ENCODE data around the gene MPPED2. TPM values are rescaled to one million over a fixed set of nuclear protein-coding genes. Genes with fewer than 3 reads are reported as not detected.

MPPED2 gene
- total and polyA plus RNA-seq, 9 donors = 4.0 to 16.8 (median 7.5) TPM

DNA sequence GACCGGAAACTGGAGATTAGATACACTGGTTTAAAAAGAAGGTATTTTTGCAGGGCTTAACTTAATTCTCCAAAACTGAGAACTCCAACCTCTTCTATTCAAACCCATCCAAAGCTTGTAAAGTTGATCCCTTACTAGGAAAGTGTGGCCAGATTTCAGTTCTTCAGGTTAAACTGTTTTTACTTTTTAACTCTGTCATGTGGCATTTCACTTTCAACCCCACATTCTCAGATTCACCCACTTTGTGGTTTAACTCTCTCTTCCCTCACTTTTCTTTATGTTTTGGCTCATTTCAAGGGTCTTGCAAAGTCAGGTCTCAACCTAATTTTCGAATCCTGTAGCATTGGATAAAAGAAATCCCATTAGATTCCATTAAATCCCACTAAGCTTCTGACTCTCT, 75.4 kb downstream of the MPPED2 start:
- Histone ChIP-seq H3K36me3 (ENCODE audit: control insufficient read depth, insufficient read depth, low read length) (no peaks in the 10 kb centered on the region), H3K27ac (ENCODE audit: low read length) (no peak overlapping the region), H3K27me3 (ENCODE audit: control insufficient read depth, insufficient read depth, low read length) (no peaks in the 10 kb centered on the region), H3K9me3 (replicated peaks; ENCODE audit: control insufficient read depth, low read depth, low read length) (no peaks in the 10 kb centered on the region), H3K4me3 (ENCODE audit: low read length) (no peak overlapping the region), H3K4me1 (ENCODE audit: control insufficient read depth, insufficient read depth, low read length) (no peaks in the 10 kb centered on the region)
- WGBS (ENCODE audit: insufficient coverage) = no CpG with 5 or more reads among the region's 2 CpGs
- DNase-seq = no peak

DNA sequence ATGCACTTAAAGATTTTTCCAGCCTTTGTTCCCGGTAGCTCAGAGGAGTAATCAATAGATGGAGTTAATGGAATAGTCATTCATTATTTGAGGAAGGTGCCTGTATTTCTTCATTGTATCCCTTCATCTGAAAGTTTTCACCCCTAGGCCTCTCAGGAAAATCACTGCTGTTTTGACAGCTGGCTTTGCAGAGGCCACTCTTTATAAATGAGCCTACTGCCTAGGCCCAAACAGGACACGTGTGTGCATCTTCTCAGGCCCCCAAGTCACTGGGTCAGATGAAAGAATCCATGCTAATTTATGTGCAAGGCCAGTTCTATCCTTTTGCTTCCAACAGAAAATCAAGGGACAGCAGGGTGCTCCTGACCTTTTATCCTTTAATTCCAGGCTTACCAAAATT, 76.8 kb downstream of the MPPED2 start:
- no peaks in the 10 kb centered on the region for H3K4me1 ChIP-seq (ENCODE audit: control insufficient read depth, insufficient read depth, low read length)
- DNase-seq = no peak
- WGBS (ENCODE audit: insufficient coverage) = 82% methylated on average over 1 of the region's 2 CpGs

DNA sequence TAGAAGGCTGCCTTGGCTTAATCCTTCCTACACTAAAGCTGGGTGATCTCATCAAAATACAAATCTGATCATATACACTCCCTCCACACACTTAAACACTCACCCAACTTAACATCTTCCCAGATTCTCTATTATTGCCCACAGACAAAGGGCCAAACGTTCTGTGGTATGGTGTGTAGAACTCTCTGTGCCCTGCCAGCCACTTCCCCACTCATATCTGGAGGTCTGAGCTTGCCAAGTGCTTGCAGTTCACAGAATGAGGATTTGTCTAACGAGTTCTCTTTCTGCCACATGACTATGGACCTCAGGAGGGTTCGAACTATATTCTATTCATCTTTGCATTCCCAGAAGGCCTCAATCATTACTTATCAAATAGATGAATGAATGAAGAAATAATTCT, 77.6 kb downstream of the MPPED2 start:
- Histone ChIP-seq H3K4me1 (ENCODE audit: control insufficient read depth, insufficient read depth, low read length) (no peaks in the 10 kb centered on the region), H3K27me3 (ENCODE audit: control insufficient read depth, insufficient read depth, low read length) (no peaks in the 10 kb centered on the region), H3K4me3 (ENCODE audit: low read length) (no peak overlapping the region), H3K9me3 (replicated peaks; ENCODE audit: control insufficient read depth, low read depth, low read length) (no peaks in the 10 kb centered on the region), H3K27ac (ENCODE audit: low read length) (no peak overlapping the region), H3K36me3 (ENCODE audit: control insufficient read depth, insufficient read depth, low read length) (no peaks in the 10 kb centered on the region)
- WGBS (ENCODE audit: insufficient coverage) = no CpG with 5 or more reads among the region's 3 CpGs
- DNase-seq = no peak

More for the DNA sequence above, 76.8 kb downstream of the MPPED2 start:
- Histone ChIP-seq H3K4me3 (ENCODE audit: low read length) (no peak overlapping the region), H3K36me3 (ENCODE audit: control insufficient read depth, insufficient read depth, low read length) (no peaks in the 10 kb centered on the region), H3K27ac (ENCODE audit: low read length) (no peak overlapping the region), H3K9me3 (replicated peaks; ENCODE audit: control insufficient read depth, low read depth, low read length) (no peaks in the 10 kb centered on the region), H3K27me3 (ENCODE audit: control insufficient read depth, insufficient read depth, low read length) (no peaks in the 10 kb centered on the region)

DNA sequence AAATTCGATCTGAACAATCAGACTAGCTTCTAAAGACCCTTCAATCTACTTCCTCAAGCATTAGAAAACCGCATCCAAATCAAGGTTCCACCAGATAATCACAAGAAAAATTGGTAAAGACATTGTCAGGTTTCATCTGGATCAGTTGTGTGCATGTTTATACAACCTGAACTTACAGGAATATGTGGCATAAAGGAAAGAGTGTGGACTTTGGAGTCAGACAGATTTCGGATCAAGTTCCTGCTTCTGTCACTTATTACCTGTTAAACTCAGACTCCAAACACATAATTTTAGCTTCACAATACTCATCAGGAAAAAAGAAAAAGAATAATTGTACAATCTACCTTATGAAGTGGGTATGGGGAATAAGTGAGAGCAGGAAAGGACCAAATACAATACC, 80.5 kb downstream of the MPPED2 start:
- Histone ChIP-seq H3K27ac (ENCODE audit: low read length) (no peak overlapping the region), H3K9me3 (replicated peaks; ENCODE audit: control insufficient read depth, low read depth, low read length) (no peaks in the 10 kb centered on the region), H3K4me1 (ENCODE audit: control insufficient read depth, insufficient read depth, low read length) (no peaks in the 10 kb centered on the region), H3K27me3 (ENCODE audit: control insufficient read depth, insufficient read depth, low read length) (no peaks in the 10 kb centered on the region), H3K36me3 (ENCODE audit: control insufficient read depth, insufficient read depth, low read length) (no peaks in the 10 kb centered on the region), H3K4me3 (ENCODE audit: low read length) (no peak overlapping the region)
- DNase-seq = no peak
- WGBS (ENCODE audit: insufficient coverage) = no CpG with 5 or more reads among the region's 3 CpGs

DNA sequence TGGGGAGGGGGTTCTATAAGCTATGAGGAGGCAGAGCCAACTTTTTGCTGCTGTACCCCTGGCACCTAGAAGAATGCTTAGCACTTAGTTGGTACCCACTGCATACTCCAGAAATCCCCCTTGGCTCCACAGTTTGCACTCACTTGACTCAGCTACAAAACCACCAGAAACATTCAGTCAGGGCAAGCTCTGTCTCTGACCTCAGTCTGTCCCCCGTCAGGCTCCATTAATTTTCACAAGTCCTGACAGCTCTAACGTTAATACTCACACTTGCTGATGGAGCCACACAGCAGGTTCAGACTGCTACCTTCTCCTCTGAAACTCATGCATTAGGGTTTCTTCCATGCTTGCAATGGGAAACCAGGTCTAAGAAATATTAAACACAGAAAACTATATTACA, 81.7 kb downstream of the MPPED2 start:
- no peak overlapping the region for H3K4me3 ChIP-seq (ENCODE audit: low read length)
- H3K4me1 ChIP-seq (ENCODE audit: control insufficient read depth, insufficient read depth, low read length) = no peaks in the 10 kb centered on the region
- H3K27ac ChIP-seq (ENCODE audit: low read length) = no peak overlapping the region
- no peaks in the 10 kb centered on the region for H3K9me3 ChIP-seq (replicated peaks; ENCODE audit: control insufficient read depth, low read depth, low read length)
- no peak for DNase-seq
- H3K36me3 ChIP-seq (ENCODE audit: control insufficient read depth, insufficient read depth, low read length) = no peaks in the 10 kb centered on the region
- 52% methylated on average over 2 of the region's 2 CpGs for WGBS (ENCODE audit: insufficient coverage)
- H3K27me3 ChIP-seq (ENCODE audit: control insufficient read depth, insufficient read depth, low read length) = no peaks in the 10 kb centered on the region

DNA sequence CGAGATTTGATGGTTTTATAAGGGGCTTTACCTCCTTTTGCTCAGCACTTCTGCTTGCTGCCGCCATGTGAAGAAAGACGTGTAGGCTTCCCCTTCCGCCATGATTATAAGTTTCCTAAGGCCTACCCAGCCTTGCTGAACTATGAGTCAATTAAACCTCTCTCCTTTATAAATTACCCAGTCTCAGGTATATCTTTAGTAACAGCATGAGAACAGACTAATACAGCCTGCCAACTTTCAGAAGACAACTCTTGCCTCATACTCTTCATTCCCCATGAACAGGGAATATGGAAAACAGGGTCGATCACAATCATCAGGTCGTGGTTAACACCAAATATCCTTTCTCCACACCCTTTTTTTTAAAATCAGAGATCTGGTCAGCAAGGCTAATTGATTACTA, 83.0 kb downstream of the MPPED2 start:
- H3K27ac ChIP-seq (ENCODE audit: low read length) = no peak overlapping the region
- H3K9me3 ChIP-seq (replicated peaks; ENCODE audit: control insufficient read depth, low read depth, low read length) = no peaks in the 10 kb centered on the region
- no peaks in the 10 kb centered on the region for H3K27me3 ChIP-seq (ENCODE audit: control insufficient read depth, insufficient read depth, low read length)
- WGBS (ENCODE audit: insufficient coverage) = 100% methylated on average over 1 of the region's 6 CpGs
- no peaks in the 10 kb centered on the region for H3K36me3 ChIP-seq (ENCODE audit: control insufficient read depth, insufficient read depth, low read length)
- no peaks in the 10 kb centered on the region for H3K4me1 ChIP-seq (ENCODE audit: control insufficient read depth, insufficient read depth, low read length)
- no peak for DNase-seq
- no peak overlapping the region for H3K4me3 ChIP-seq (ENCODE audit: low read length)

DNA sequence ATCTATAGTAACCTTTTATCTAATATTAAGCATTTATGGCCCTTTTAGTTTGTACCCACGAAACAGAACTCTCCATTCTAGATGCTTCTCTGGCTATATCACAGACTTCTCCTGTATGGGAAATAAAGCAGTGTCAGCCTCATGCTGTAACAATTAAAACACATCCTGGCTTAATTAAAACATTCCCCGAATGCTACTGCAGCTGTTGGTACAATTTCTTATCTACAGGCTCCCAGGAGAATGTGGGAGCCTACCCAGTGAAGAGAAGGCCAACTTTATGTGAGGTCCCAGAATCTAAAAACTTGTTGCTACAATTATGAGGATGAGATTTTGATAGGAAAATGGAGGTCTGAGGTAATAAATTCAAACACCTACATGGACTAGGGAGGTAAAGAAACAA, 83.8 kb downstream of the MPPED2 start:
- Histone ChIP-seq H3K27ac (ENCODE audit: low read length) (no peak overlapping the region), H3K9me3 (replicated peaks; ENCODE audit: control insufficient read depth, low read depth, low read length) (no peaks in the 10 kb centered on the region), H3K36me3 (ENCODE audit: control insufficient read depth, insufficient read depth, low read length) (no peaks in the 10 kb centered on the region), H3K27me3 (ENCODE audit: control insufficient read depth, insufficient read depth, low read length) (no peaks in the 10 kb centered on the region), H3K4me3 (ENCODE audit: low read length) (no peak overlapping the region), H3K4me1 (ENCODE audit: control insufficient read depth, insufficient read depth, low read length) (no peaks in the 10 kb centered on the region)
- WGBS (ENCODE audit: insufficient coverage) = no CpG with 5 or more reads among the region's 2 CpGs
- no peak for DNase-seq

DNA sequence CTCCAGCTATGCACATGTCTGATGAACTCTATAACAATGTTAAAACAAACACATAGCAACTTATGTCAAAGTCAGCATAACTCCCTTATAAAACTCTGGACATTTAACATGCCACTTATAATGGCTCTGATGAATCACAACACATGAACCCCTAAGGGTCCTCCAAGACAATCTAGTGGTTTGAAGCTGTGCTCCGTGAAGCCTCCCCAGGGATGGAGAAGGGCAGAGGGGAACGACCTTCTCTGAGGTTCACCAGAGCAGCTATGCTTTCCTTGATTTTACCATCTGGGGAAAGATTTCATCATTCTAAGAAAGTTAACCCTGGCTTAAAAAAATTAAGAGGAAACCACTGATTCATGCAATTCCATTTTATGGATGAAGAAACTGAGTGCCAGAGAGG, 84.4 kb downstream of the MPPED2 start:
- no peak for DNase-seq
- H3K27ac ChIP-seq (ENCODE audit: low read length) = no peak overlapping the region
- no peaks in the 10 kb centered on the region for H3K9me3 ChIP-seq (replicated peaks; ENCODE audit: control insufficient read depth, low read depth, low read length)
- no peaks in the 10 kb centered on the region for H3K27me3 ChIP-seq (ENCODE audit: control insufficient read depth, insufficient read depth, low read length)
- no peaks in the 10 kb centered on the region for H3K4me1 ChIP-seq (ENCODE audit: control insufficient read depth, insufficient read depth, low read length)
- H3K4me3 ChIP-seq (ENCODE audit: low read length) = no peak overlapping the region
- no peaks in the 10 kb centered on the region for H3K36me3 ChIP-seq (ENCODE audit: control insufficient read depth, insufficient read depth, low read length)
- no CpG with 5 or more reads among the region's 2 CpGs for WGBS (ENCODE audit: insufficient coverage)

DNA sequence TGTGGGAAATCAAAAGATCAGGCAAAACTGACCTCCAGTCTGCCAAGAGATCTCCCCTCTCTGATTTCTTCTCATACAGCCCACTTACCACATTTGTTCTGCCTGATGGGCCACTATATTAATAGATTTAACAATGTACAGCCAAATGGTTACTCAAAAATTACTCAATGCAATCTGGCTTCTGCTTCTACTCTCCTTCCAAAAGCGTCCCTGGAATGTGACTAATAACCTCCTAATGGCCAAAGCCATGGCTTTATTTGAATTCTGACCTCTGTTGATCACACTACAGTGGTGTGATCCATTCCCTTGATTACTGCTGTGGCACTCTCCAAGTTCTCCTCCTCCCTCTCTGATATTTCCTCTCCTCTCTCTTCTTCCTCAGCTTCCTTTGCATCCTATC, 86.2 kb downstream of the MPPED2 start:
- H3K27ac ChIP-seq (ENCODE audit: low read length) = no peak overlapping the region
- WGBS (ENCODE audit: insufficient coverage) = 90% methylated on average over 1 of the region's 1 CpG
- no peak overlapping the region for H3K4me3 ChIP-seq (ENCODE audit: low read length)
- no peaks in the 10 kb centered on the region for H3K36me3 ChIP-seq (ENCODE audit: control insufficient read depth, insufficient read depth, low read length)
- DNase-seq = no peak
- H3K9me3 ChIP-seq (replicated peaks; ENCODE audit: control insufficient read depth, low read depth, low read length) = no peaks in the 10 kb centered on the region
- H3K4me1 ChIP-seq (ENCODE audit: control insufficient read depth, insufficient read depth, low read length) = no peaks in the 10 kb centered on the region
- H3K27me3 ChIP-seq (ENCODE audit: control insufficient read depth, insufficient read depth, low read length) = no peaks in the 10 kb centered on the region

DNA sequence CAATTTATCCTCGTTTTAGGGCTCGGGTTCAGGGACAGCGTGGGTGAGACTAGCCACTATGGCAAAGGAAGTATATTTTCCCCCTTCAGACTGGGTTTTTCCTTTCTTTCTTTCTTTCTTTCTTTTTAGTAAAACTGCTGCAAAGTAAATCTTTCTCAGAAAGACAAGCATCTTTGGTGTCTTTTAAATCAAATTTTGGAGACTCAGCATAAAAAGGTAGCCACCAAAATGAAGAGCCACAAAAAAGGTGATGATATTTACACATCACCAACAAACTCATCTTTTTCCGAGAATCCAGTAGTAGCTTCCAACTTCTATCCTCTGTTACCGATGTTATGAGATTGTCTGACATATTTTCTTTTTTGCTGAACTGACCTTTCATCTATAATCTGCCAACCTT, 88.6 kb downstream of the MPPED2 start:
- DNase-seq = no peak
- H3K4me1 ChIP-seq (ENCODE audit: control insufficient read depth, insufficient read depth, low read length) = no peaks in the 10 kb centered on the region
- H3K9me3 ChIP-seq (replicated peaks; ENCODE audit: control insufficient read depth, low read depth, low read length) = no peaks in the 10 kb centered on the region
- WGBS (ENCODE audit: insufficient coverage) = 60% methylated on average over 1 of the region's 5 CpGs
- H3K4me3 ChIP-seq (ENCODE audit: low read length) = no peak overlapping the region
- no peak overlapping the region for H3K27ac ChIP-seq (ENCODE audit: low read length)
- H3K36me3 ChIP-seq (ENCODE audit: control insufficient read depth, insufficient read depth, low read length) = no peaks in the 10 kb centered on the region
- H3K27me3 ChIP-seq (ENCODE audit: control insufficient read depth, insufficient read depth, low read length) = no peaks in the 10 kb centered on the region

DNA sequence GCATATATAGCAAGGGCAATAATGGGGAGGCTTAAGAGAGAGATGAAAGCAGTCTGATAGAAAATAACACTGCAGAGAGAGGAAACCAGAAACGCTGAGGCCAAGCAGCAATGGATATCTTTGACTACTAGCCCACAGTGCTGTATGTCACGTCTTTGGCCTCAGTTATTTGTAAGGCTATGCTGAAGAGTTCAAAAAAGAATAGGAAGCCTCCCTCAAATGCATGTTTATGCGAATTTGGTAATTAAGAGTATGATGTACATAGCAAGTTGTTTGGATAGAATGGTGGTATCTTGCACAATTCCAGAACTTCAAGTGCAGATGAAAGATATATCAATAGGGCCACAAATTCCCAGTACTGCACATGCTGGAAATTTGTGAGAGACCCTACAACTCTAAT, 89.2 kb downstream of the MPPED2 start:
- H3K36me3 ChIP-seq (ENCODE audit: control insufficient read depth, insufficient read depth, low read length) = no peaks in the 10 kb centered on the region
- no peaks in the 10 kb centered on the region for H3K4me1 ChIP-seq (ENCODE audit: control insufficient read depth, insufficient read depth, low read length)
- no peak overlapping the region for H3K4me3 ChIP-seq (ENCODE audit: low read length)
- DNase-seq = no peak
- WGBS (ENCODE audit: insufficient coverage) = 94% methylated on average over 3 of the region's 3 CpGs
- no peaks in the 10 kb centered on the region for H3K9me3 ChIP-seq (replicated peaks; ENCODE audit: control insufficient read depth, low read depth, low read length)
- no peaks in the 10 kb centered on the region for H3K27me3 ChIP-seq (ENCODE audit: control insufficient read depth, insufficient read depth, low read length)
- H3K27ac ChIP-seq (ENCODE audit: low read length) = no peak overlapping the region

Measured in muscle of leg (tissue), 11 donors.